ENCODE results near the gene ABCC4.

The ABCC4 gene

GRCh38 chr13:95073747-95074311 lies 227.4 kb downstream of the ABCC4 start:
- TF ChIP-seq SP1 (IDR thresholded peaks at IDR 0.05) (no peak), SUZ12 (IDR thresholded peaks at IDR 0.05) (no peak), LEF1 (IDR thresholded peaks at IDR 0.05; ENCODE audit: borderline replicate concordance) (no peak), FOXA1 (IDR thresholded peaks at IDR 0.05) (no peak), L3MBTL2 (conservative IDR thresholded peaks at IDR 0.05) (no peak), FOXM1 (IDR thresholded peaks at IDR 0.05; ENCODE audit: borderline replicate concordance) (no peak), ZNF384 (IDR thresholded peaks at IDR 0.05) (no peak), ELF4 (IDR thresholded peaks at IDR 0.05) (no peak), CTBP1 (IDR thresholded peaks at IDR 0.05; ENCODE audit: borderline replicate concordance) (no peak), TARDBP (IDR thresholded peaks at IDR 0.05) (no peak), NFRKB (IDR thresholded peaks at IDR 0.05) (no peak), ARNT (IDR thresholded peaks at IDR 0.05) (no peak), HDGF (IDR thresholded peaks at IDR 0.05; ENCODE audit: borderline replicate concordance) (no peak), FOXK2 (IDR thresholded peaks at IDR 0.05) (no peak), BHLHE40 (IDR thresholded peaks at IDR 0.05; ENCODE audit: borderline replicate concordance) (no peak)
- TF ChIP-seq, protein P1, sequence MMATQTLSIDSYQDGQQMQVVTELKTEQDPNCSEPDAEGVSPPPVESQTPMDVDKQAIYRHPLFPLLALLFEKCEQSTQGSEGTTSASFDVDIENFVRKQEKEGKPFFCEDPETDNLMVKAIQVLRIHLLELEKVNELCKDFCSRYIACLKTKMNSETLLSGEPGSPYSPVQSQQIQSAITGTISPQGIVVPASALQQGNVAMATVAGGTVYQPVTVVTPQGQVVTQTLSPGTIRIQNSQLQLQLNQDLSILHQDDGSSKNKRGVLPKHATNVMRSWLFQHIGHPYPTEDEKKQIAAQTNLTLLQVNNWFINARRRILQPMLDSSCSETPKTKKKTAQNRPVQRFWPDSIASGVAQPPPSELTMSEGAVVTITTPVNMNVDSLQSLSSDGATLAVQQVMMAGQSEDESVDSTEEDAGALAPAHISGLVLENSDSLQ (IDR thresholded peaks at IDR 0.05), result no peak
- no peak for DNase-seq (ENCODE audit: extremely low spot score)
- CTCF ChIA-PET, result no interaction called here
- POLR2A ChIA-PET, result no interaction called here

GRCh38 chr13:95067303-95067702 lies 233.9 kb downstream of the ABCC4 start:
- no peak for DNase-seq (ENCODE audit: extremely low spot score)
- ChIA-PET CTCF (no interaction called here), POLR2A (no interaction called here)
- TF ChIP-seq NFRKB (IDR thresholded peaks at IDR 0.05) (no peak), SP1 (IDR thresholded peaks at IDR 0.05) (no peak), ELF4 (IDR thresholded peaks at IDR 0.05) (no peak)

DNA sequence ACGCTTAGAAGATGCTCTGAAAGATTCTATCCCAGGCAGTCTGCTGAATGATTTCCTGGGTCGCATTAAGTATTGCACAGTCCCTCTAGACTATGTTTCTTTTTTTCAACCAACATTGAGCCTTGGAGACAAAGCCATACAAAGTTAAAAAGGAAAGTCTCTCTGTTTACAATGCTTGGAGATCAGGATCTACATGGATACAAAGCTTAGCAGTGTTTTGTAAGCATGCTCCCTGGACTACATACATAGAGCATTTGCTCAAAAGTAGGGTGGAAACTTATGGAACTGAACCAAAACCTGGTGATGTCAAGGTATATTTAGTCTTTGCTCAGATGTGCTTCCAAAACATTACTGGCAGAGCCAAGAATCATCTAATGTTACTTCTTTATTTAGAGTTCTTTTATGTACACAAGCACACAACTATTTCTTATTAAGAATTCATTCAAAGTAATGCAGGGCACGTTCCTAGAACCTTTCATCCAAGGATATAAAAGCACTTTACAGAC lies 241.2 kb downstream of the ABCC4 start:
- CTCF ChIA-PET, result no interaction called here
- POLR2A ChIA-PET, result no interaction called here
- DNase-seq (ENCODE audit: extremely low spot score), result no peak
- TF ChIP-seq HDGF (IDR thresholded peaks at IDR 0.05; ENCODE audit: borderline replicate concordance) (no peak), NFRKB (IDR thresholded peaks at IDR 0.05) (no peak), SUZ12 (IDR thresholded peaks at IDR 0.05) (no peak), L3MBTL2 (conservative IDR thresholded peaks at IDR 0.05) (no peak), BHLHE40 (IDR thresholded peaks at IDR 0.05; ENCODE audit: borderline replicate concordance) (no peak), FOXM1 (IDR thresholded peaks at IDR 0.05; ENCODE audit: borderline replicate concordance) (no peak), CTBP1 (IDR thresholded peaks at IDR 0.05; ENCODE audit: borderline replicate concordance) (no peak), FOXA1 (IDR thresholded peaks at IDR 0.05) (no peak), LEF1 (IDR thresholded peaks at IDR 0.05; ENCODE audit: borderline replicate concordance) (no peak), FOXK2 (IDR thresholded peaks at IDR 0.05) (no peak), ELF4 (IDR thresholded peaks at IDR 0.05) (no peak), TARDBP (IDR thresholded peaks at IDR 0.05) (no peak), SP1 (IDR thresholded peaks at IDR 0.05) (no peak), ZNF384 (IDR thresholded peaks at IDR 0.05) (no peak), ARNT (IDR thresholded peaks at IDR 0.05) (no peak)
- TF ChIP-seq, protein P1 (IDR thresholded peaks at IDR 0.05), result no peak

- ChIA-PET CTCF (no interaction called here), POLR2A (no interaction called here)
- no peak for TF ChIP-seq FOXM1 (IDR thresholded peaks at IDR 0.05; ENCODE audit: borderline replicate concordance)
- no peak for TF ChIP-seq TARDBP (IDR thresholded peaks at IDR 0.05)
- no peak for TF ChIP-seq ELF4 (IDR thresholded peaks at IDR 0.05)
- TF ChIP-seq SP1 (IDR thresholded peaks at IDR 0.05), result no peak
- no peak for TF ChIP-seq FOXK2 (IDR thresholded peaks at IDR 0.05)
- TF ChIP-seq, protein P1 (IDR thresholded peaks at IDR 0.05), result no peak
- no peak for TF ChIP-seq ZNF384 (IDR thresholded peaks at IDR 0.05)
- no peak for TF ChIP-seq L3MBTL2 (conservative IDR thresholded peaks at IDR 0.05)
- TF ChIP-seq FOXA1 (IDR thresholded peaks at IDR 0.05), result no peak
- no peak for TF ChIP-seq BHLHE40 (IDR thresholded peaks at IDR 0.05; ENCODE audit: borderline replicate concordance)
- no peak for TF ChIP-seq LEF1 (IDR thresholded peaks at IDR 0.05; ENCODE audit: borderline replicate concordance)
- no peak for TF ChIP-seq CTBP1 (IDR thresholded peaks at IDR 0.05; ENCODE audit: borderline replicate concordance)
- no peak for TF ChIP-seq ARNT (IDR thresholded peaks at IDR 0.05)
- no peak for DNase-seq (ENCODE audit: extremely low spot score)
Measured at GRCh38 chr13:95059306-95059705, 241.9 kb downstream of the ABCC4 start.

GRCh38 chr13:95058680-95059079 lies 242.6 kb downstream of the ABCC4 start:
- POLR2A ChIA-PET, result no interaction called here
- TF ChIP-seq, protein P1 (IDR thresholded peaks at IDR 0.05), result no peak
- TF ChIP-seq ARNT (IDR thresholded peaks at IDR 0.05) (no peak), NFRKB (IDR thresholded peaks at IDR 0.05) (no peak), CTBP1 (IDR thresholded peaks at IDR 0.05; ENCODE audit: borderline replicate concordance) (no peak)
- CTCF ChIA-PET, result no interaction called here
- no peak for DNase-seq (ENCODE audit: extremely low spot score)

DNA sequence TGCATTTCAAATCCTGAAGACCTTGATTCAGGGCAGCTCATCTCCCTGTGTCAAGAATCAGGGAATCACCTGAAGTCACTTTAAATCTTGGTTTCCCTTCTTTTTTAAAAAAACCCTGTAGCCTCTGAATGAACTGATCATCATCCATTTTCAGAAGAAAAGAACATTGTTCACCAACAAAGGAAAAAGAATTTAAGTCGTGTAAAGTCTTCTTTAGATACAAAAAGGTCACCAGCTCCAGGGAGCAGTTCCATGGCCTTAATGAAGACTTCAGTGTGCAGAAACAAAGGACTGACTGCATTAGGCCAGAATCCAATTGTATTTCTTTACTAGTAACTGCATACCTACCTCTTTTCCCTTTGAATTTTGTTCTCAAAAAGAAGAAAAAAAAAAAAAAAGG lies 245.0 kb downstream of the ABCC4 start:
- no peak for DNase-seq (ENCODE audit: extremely low spot score)
- ChIA-PET POLR2A (no interaction called here), CTCF (no interaction called here)
- no peak for TF ChIP-seq FOXM1 (IDR thresholded peaks at IDR 0.05; ENCODE audit: borderline replicate concordance)
- TF ChIP-seq FOXK2 (IDR thresholded peaks at IDR 0.05), result no peak
- TF ChIP-seq ZNF384 (IDR thresholded peaks at IDR 0.05), result no peak
- TF ChIP-seq BHLHE40 (IDR thresholded peaks at IDR 0.05; ENCODE audit: borderline replicate concordance), result no peak
- no peak for TF ChIP-seq ARNT (IDR thresholded peaks at IDR 0.05)
- TF ChIP-seq LEF1 (IDR thresholded peaks at IDR 0.05; ENCODE audit: borderline replicate concordance), result no peak
- TF ChIP-seq NFRKB (IDR thresholded peaks at IDR 0.05), result no peak
- TF ChIP-seq, protein P1 (IDR thresholded peaks at IDR 0.05), result no peak
- TF ChIP-seq CTBP1 (IDR thresholded peaks at IDR 0.05; ENCODE audit: borderline replicate concordance), result no peak
- no peak for TF ChIP-seq SP1 (IDR thresholded peaks at IDR 0.05)
- no peak for TF ChIP-seq TARDBP (IDR thresholded peaks at IDR 0.05)
- no peak for TF ChIP-seq ELF4 (IDR thresholded peaks at IDR 0.05)
- TF ChIP-seq HDGF (IDR thresholded peaks at IDR 0.05; ENCODE audit: borderline replicate concordance), result no peak
- TF ChIP-seq SUZ12 (IDR thresholded peaks at IDR 0.05), result no peak
- no peak for TF ChIP-seq FOXA1 (IDR thresholded peaks at IDR 0.05)

Measured in HEK293T (cell line).